ENCODE measurements around the gene UGT1A6. TPM values are rescaled to one million over a fixed set of nuclear protein-coding genes. Genes with fewer than 3 reads are reported as not detected.
"Not testable (repeated sequence)": the region's sequence is repeated elsewhere in the genome, so short reads cannot be mapped to it uniquely, and the experiment has no call there.

Gene UGT1A6
- total RNA-seq, 4 donors from 2014 or later, result 0.27 to 20.1 (median 0.58) TPM; not detected in 1

DNA sequence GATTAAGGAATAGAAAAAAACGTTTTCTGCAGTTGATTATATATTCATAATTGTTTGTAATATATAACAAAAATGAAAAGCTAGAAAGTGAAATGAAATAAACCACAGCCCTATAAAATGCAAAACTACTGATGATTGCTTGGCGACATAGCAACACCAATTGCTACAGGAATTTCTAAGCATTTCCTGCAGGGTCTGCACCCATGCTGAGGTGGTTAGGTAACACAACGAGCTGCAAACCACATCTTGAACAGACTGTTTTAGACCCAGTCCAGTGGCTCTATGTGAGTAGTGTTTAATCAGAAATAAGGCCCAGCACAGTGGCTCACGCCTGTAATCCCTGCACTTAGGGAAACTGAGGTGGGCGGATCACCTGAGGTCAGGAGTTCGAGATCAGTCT is 38.2 kb upstream of the UGT1A6 start:
- 53 to 72% methylated on average over 3 to 6 of the region's 6 CpGs for WGBS, 2 donors (ENCODE audit: low coverage in 1 of 2)
- ATAC-seq, result no peak
- TF ChIP-seq POLR2AphosphoS5 (IDR thresholded peaks at IDR 0.05) (no peak), POLR2A (IDR thresholded peaks at IDR 0.05) (no peak)
- Histone ChIP-seq H3K27ac (no peak overlapping the region), H3K27me3 (peaks cover 10% of the 10 kb centered on the region), H3K4me3 (no peak overlapping the region), H3K36me3 (no peaks in the 10 kb centered on the region), H3K9me3 (no peaks in the 10 kb centered on the region), H3K4me1 (no peaks in the 10 kb centered on the region)

GRCh38 chr2:233655043-233655442 is 37.6 kb upstream of the UGT1A6 start:
- peaks cover 10% of the 10 kb centered on the region for H3K27me3 ChIP-seq
- ATAC-seq, result no peak
- H3K9me3 ChIP-seq, result peaks cover 0 to 1% (median 0%) of the 10 kb centered on the region in 3 donors
- no peak overlapping the region for H3K4me3 ChIP-seq
- TF ChIP-seq CTCF (IDR thresholded peaks at IDR 0.05), result no peak
- TF ChIP-seq EP300 (IDR thresholded peaks at IDR 0.05), result no peak
- TF ChIP-seq POLR2AphosphoS5 (IDR thresholded peaks at IDR 0.05), result no peak
- no peak for TF ChIP-seq POLR2A (IDR thresholded peaks at IDR 0.05)
- H3K27ac ChIP-seq, result no peak overlapping the region
- H3K36me3 ChIP-seq, result no peaks in the 10 kb centered on the region
- 29 to 40% methylated on average over 1 of the region's 1 CpG for WGBS, 2 donors (ENCODE audit: low coverage in 1 of 2)
- H3K4me1 ChIP-seq, result no peaks in the 10 kb centered on the region

DNA sequence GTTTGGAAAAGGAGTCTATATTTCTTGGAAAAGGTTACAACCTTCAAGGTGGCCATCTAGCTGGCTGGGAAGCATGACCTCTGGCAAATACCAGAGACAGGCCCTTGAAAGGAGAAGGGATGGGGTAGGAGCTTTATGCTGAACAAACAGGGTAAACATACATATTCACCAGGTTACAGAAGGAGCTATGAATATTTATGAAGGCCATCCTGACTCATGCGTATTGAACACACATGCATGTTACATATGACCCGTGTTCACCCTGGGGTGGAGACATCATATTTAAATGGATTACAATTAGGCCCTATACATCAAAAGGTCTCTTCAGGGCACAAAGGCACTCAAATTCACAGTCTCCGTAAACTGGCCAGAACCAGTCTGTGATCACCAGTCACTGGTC is 36.7 kb upstream of the UGT1A6 start:
- not testable (repeated sequence) for H3K4me3 ChIP-seq, H3K4me1 ChIP-seq, H3K9me3 ChIP-seq, H3K36me3 ChIP-seq, H3K27ac ChIP-seq, ATAC-seq, H3K27me3 ChIP-seq
- 81% methylated on average over 3 of the region's 3 CpGs; no CpG with 5 or more reads in 1 of the 2 donors for WGBS, 2 donors (ENCODE audit: low coverage in 1 of 2)

- ATAC-seq, result no peak
Measured at GRCh38 chr2:233656443-233656842, 36.2 kb upstream of the UGT1A6 start.

DNA sequence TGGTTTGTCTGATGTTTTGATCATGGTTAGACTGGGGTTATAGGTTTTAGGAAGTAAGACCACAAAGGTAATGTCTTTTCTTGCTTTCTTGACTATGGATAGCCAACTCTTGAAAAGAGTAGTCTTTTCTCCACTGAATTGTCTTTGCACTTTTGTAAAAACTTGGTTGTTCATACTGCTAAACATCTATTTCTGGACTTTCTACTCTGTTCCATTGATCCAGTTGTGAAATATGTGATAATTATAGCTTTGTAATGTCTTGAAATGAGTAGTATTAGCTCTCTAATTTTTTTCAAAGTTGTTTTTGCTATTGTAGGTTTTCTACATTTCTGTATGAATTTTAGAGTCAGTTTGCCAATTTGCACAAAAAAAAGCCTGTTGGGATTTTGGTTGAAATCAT is 34.1 kb upstream of the UGT1A6 start:
- Histone ChIP-seq H3K4me1 (no peaks in the 10 kb centered on the region), H3K36me3 (no peaks in the 10 kb centered on the region), H3K27me3 (peaks cover 2% of the 10 kb centered on the region), H3K27ac (no peak overlapping the region), H3K9me3 (peaks cover 0 to 9% (median 0%) of the 10 kb centered on the region in 3 donors), H3K4me3 (no peak overlapping the region)
- no peak for ATAC-seq
- TF ChIP-seq CTCF (IDR thresholded peaks at IDR 0.05), result no peak
- no peak for TF ChIP-seq POLR2A (IDR thresholded peaks at IDR 0.05)
- no peak for TF ChIP-seq POLR2AphosphoS5 (IDR thresholded peaks at IDR 0.05)
- no peak for TF ChIP-seq EP300 (IDR thresholded peaks at IDR 0.05)

More at GRCh38 chr2:233656443-233656842, 36.2 kb upstream of the UGT1A6 start:
- no peaks in the 10 kb centered on the region for H3K4me1 ChIP-seq
- H3K27ac ChIP-seq, result no peak overlapping the region
- TF ChIP-seq POLR2A (IDR thresholded peaks at IDR 0.05) (no peak), POLR2AphosphoS5 (IDR thresholded peaks at IDR 0.05) (no peak), CTCF (IDR thresholded peaks at IDR 0.05) (no peak), EP300 (IDR thresholded peaks at IDR 0.05) (no peak)
- peaks cover 5% of the 10 kb centered on the region for H3K27me3 ChIP-seq
- 84 to 96% methylated on average over 7 to 10 of the region's 10 CpGs for WGBS, 2 donors (ENCODE audit: low coverage in 1 of 2)
- no peaks in the 10 kb centered on the region for H3K36me3 ChIP-seq
- peaks cover 0 to 9% (median 0%) of the 10 kb centered on the region in 3 donors for H3K9me3 ChIP-seq
- H3K4me3 ChIP-seq, result no peak overlapping the region

DNA sequence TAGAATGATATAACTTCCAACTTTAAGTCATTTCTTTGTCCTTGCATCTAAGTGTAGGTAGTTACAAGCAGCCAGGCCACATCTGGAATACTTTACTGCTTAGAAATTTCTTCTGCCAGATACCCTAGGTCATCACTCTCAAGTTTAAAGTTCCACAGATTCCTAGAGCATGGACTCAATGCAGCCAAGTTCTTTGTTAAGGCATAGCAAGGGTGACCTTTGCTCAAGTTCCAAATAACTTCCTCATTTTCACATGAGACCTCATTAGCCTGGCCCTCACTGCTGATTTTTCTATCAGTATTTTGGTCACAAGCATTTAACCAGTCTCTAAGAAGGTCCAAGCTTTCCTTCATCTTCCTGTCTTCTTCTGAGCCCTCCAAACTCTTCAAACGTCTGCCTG is 28.8 kb upstream of the UGT1A6 start:
- WGBS, 2 donors (ENCODE audit: low coverage in 1 of 2), result 24% methylated on average over 1 of the region's 1 CpG; no CpG with 5 or more reads in 1 of the 2 donors
- Histone ChIP-seq H3K36me3 (no peaks in the 10 kb centered on the region), H3K9me3 (peaks cover 0 to 9% (median 0%) of the 10 kb centered on the region in 3 donors), H3K27ac (no peak overlapping the region), H3K27me3 (no peaks in the 10 kb centered on the region), H3K4me3 (no peak overlapping the region), H3K4me1 (no peaks in the 10 kb centered on the region)
- TF ChIP-seq POLR2AphosphoS5 (IDR thresholded peaks at IDR 0.05), result no peak
- no peak for TF ChIP-seq CTCF (IDR thresholded peaks at IDR 0.05)
- TF ChIP-seq POLR2A (IDR thresholded peaks at IDR 0.05), result no peak
- TF ChIP-seq EP300 (IDR thresholded peaks at IDR 0.05), result no peak
- ATAC-seq, result no peak
